H9 (cell line): ENCODE results near the gene DHRS13. TPM values are rescaled to one million over a fixed set of nuclear protein-coding genes. Genes with fewer than 3 reads are reported as not detected.

Experiments
- DNase-seq: peaks from one replicate; pipeline ENCODE4 v3.0.0-alpha.2; 2017
- H2AFZ ChIP-seq: one replicate; pipeline ENCODE4 v1.6.1; 2013; ENCODE audit warnings: mild to moderate bottlenecking, low read length, control low read depth, moderate library complexity
- H2AK5ac ChIP-seq: 2 replicates; pipeline ENCODE4 v1.6.1; 2013; ENCODE audit warnings: low read length, control low read depth, mixed read lengths; ENCODE audit not compliant: insufficient read length
- H2BK120ac ChIP-seq: one replicate; pipeline ENCODE4 v1.6.1; 2013; ENCODE audit warnings: low read depth, mild to moderate bottlenecking, low read length, control low read depth, inconsistent platforms; ENCODE audit not compliant: poor library complexity, severe bottlenecking
- H2BK12ac ChIP-seq: 2 replicates; pipeline ENCODE4 v1.6.1; 2013; ENCODE audit warnings: low read length, control low read depth, mixed read lengths, low read depth; ENCODE audit not compliant: insufficient read length
- H2BK15ac ChIP-seq: 2 replicates; pipeline ENCODE4 v1.6.1; 2013; ENCODE audit warnings: low read depth, low read length, control low read depth
- H2BK20ac ChIP-seq: one replicate; pipeline ENCODE4 v1.6.1; 2013; ENCODE audit warnings: low read depth, mild to moderate bottlenecking, low read length, control low read depth, inconsistent platforms; ENCODE audit not compliant: poor library complexity, severe bottlenecking
- H2BK5ac ChIP-seq: 2 replicates; pipeline ENCODE4 v1.6.1; 2013; ENCODE audit warnings: low read length, control low read depth, mixed read lengths; ENCODE audit not compliant: insufficient read length
- H3K14ac ChIP-seq: 2 replicates; pipeline ENCODE4 v1.6.1; 2013; ENCODE audit warnings: low read length, control low read depth; ENCODE audit not compliant: insufficient read depth
- H3K18ac ChIP-seq: 2 replicates; pipeline ENCODE4 v1.6.1; 2013; ENCODE audit warnings: low read depth, mild to moderate bottlenecking, mixed read lengths, low read length, control low read depth; ENCODE audit not compliant: insufficient read length
- H3K23ac ChIP-seq: 2 replicates; pipeline ENCODE4 v1.6.1; 2013; ENCODE audit warnings: low read length, control low read depth, mixed read lengths, low read depth; ENCODE audit not compliant: insufficient read length
- H3K23me2 ChIP-seq: 2 replicates; pipeline ENCODE4 v1.6.1; 2013; ENCODE audit warnings: low read depth, mild to moderate bottlenecking, mixed read lengths, low read length, control low read depth; ENCODE audit not compliant: insufficient read length, poor library complexity, severe bottlenecking
- H3K27ac ChIP-seq: 2 replicates; pipeline ENCODE4 v1.5.1; 2013; ENCODE audit warnings: low read length, control low read depth, mixed read lengths, low read depth; ENCODE audit not compliant: insufficient read length
- H3K27me3 ChIP-seq: 2 replicates; pipeline ENCODE4 v1.6.1; 2013; ENCODE audit warnings: low read length, control low read depth, inconsistent platforms; ENCODE audit not compliant: insufficient read depth
- H3K4ac ChIP-seq: 2 replicates; pipeline ENCODE4 v1.6.1; 2013; ENCODE audit warnings: low read depth, mild to moderate bottlenecking, control low read depth, inconsistent platforms, low read length, moderate library complexity
- H3K4me1 ChIP-seq: 2 replicates; pipeline ENCODE4 v1.6.1; 2013; ENCODE audit warnings: low read length, control low read depth, inconsistent platforms; ENCODE audit not compliant: insufficient read depth
- H3K4me2 ChIP-seq: 2 replicates; pipeline ENCODE4 v1.6.1; 2013; ENCODE audit warnings: low read length, control low read depth, mixed read lengths; ENCODE audit not compliant: insufficient read length, insufficient read depth
- H3K56ac ChIP-seq: 2 replicates; pipeline ENCODE4 v1.6.1; 2013; ENCODE audit warnings: low read depth, mild to moderate bottlenecking, mixed read lengths, low read length, control low read depth; ENCODE audit not compliant: insufficient read length
- H3K79me1 ChIP-seq: 2 replicates; pipeline ENCODE4 v1.6.1; 2013; ENCODE audit warnings: low read depth, mild to moderate bottlenecking, moderate library complexity, low read length, control low read depth, inconsistent platforms; ENCODE audit not compliant: insufficient read depth, poor library complexity, severe bottlenecking
- H3K79me2 ChIP-seq: 2 replicates; pipeline ENCODE4 v1.6.1; 2013; ENCODE audit warnings: low read length, control low read depth, inconsistent platforms; ENCODE audit not compliant: insufficient read depth
- H3K9ac ChIP-seq: 2 replicates; pipeline ENCODE4 v1.6.1; 2013; ENCODE audit warnings: low read length, control low read depth, mixed read lengths; ENCODE audit not compliant: insufficient read length; ENCODE audit errors: extremely low read depth
- H3K9me3 ChIP-seq: one replicate; pipeline ENCODE4 v1.6.1; 2013; ENCODE audit warnings: low read depth, low read length, inconsistent platforms; ENCODE audit not compliant: control insufficient read depth
- H3T11ph ChIP-seq: one replicate; pipeline ENCODE4 v1.6.1; 2013; ENCODE audit warnings: mild to moderate bottlenecking, low read length, control low read depth, inconsistent platforms
- H4K20me1 ChIP-seq: one replicate; pipeline ENCODE4 v1.6.1; 2013; ENCODE audit not compliant: control insufficient read depth, insufficient read length, insufficient read depth
- H4K5ac ChIP-seq: 2 replicates; pipeline ENCODE4 v1.6.1; 2013; ENCODE audit warnings: low read depth, mild to moderate bottlenecking, mixed read lengths, low read length, control low read depth; ENCODE audit not compliant: insufficient read length
- H4K8ac ChIP-seq: replicated peaks from 2 replicates; pipeline ENCODE4 v1.6.1; 2013; ENCODE audit warnings: low read length, control low read depth, mixed read lengths, low read depth; ENCODE audit not compliant: insufficient read length
- H4K91ac ChIP-seq: 2 replicates; pipeline ENCODE4 v1.6.1; 2013; ENCODE audit warnings: low read depth, mild to moderate bottlenecking, moderate library complexity, mixed read lengths, low read length, control low read depth; ENCODE audit not compliant: insufficient read length
- H3K27ac Mint-ChIP-seq, 3 experiments: 2 replicates in 2 of 3; 3 replicates in 1 of 3; pipeline ENCODE4 v1.8.0; 2020 to 2021; ENCODE audit warnings: mixed read lengths in 3 of 3, mild to moderate bottlenecking in 1 of 3, moderate library complexity in 1 of 3
- H3K27me3 Mint-ChIP-seq: 2 replicates; pipeline ENCODE4 v1.8.0; 2021; ENCODE audit warnings: low read depth, mild to moderate bottlenecking, moderate library complexity, mixed read lengths
- H3K36me3 Mint-ChIP-seq, 3 experiments: 2 replicates in 2 of 3; 3 replicates in 1 of 3; pipeline ENCODE4 v1.8.0; 2020 to 2021; ENCODE audit warnings: low read depth in 3 of 3, mixed read lengths in 3 of 3; ENCODE audit not compliant: insufficient read depth in 1 of 3
- H3K4me1 Mint-ChIP-seq, 2 experiments: 2 replicates each; pipeline ENCODE4 v1.8.0; 2020; ENCODE audit warnings: mixed read lengths in 2 of 2
- H3K4me3 Mint-ChIP-seq, 2 experiments: 2 replicates in 1 of 2; 3 replicates in 1 of 2; pipeline ENCODE4 v1.8.0; 2020 to 2021; ENCODE audit warnings: mild to moderate bottlenecking in 2 of 2, mixed read lengths in 2 of 2, moderate library complexity in 1 of 2
- H3K9me3 Mint-ChIP-seq, 2 experiments: 2 replicates in 1 of 2; 3 replicates in 1 of 2; pipeline ENCODE4 v1.8.0; 2020; ENCODE audit warnings: mild to moderate bottlenecking in 2 of 2, mixed read lengths in 2 of 2, moderate library complexity in 1 of 2
- CTCF ChIP-seq: fragments of 200-600 bp; sonication (generic); conservative IDR thresholded peaks from 3 replicates; pipeline ENCODE4 v1.8.0; 2021; ENCODE audit warnings: antibody characterized with exemption, mild to moderate bottlenecking
- WGBS: extraction: QIAGEN DNeasy Blood & Tissue Kit; methylation state at CpG from one replicate; pipeline ENCODE4 v1.1.7; 2013; ENCODE audit warnings: missing lambda C conversion rate, low lambda C conversion rate, mixed read lengths; ENCODE audit not compliant: insufficient read length; ENCODE audit errors: extremely low coverage; 5-methylcytosine and 5-hydroxymethylcytosine counted together
- total RNA-seq: library from RNA; stranded (reverse); gene quantifications from 2 replicates; pipeline ENCODE4 v1.2.1, GENCODE V29; 2021

DHRS13 gene
- total RNA-seq, 1 experiment from 2014 or later: 29.6 TPM

DNA sequence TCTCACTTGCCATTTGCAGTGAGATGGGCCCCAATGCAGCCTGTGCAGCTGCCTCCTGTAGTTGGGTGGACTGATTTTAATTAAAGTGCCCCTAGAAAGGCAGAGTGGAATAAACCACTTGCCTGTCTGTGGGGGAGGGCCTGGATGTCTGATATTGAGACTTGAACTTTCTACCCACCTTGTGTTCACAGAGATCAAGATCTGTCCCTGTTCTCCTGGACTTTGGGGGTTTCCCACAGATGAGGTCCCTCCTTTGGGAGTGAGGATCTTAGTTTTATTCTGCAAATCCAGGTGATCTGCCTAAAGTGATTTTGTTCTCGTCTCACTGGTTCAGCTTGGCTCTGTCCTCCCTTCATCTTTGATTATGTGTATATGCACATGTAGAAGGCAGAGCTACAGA is 7.7 kb upstream of the DHRS13 start:
- H3K9me3 Mint-ChIP-seq: no peaks in the 10 kb centered on the region
- Histone ChIP-seq H3K27me3 (no peaks in the 10 kb centered on the region), H3K79me1 (no peaks in the 10 kb centered on the region), H4K20me1 (no peaks in the 10 kb centered on the region), H3K4me2 (no peak overlapping the region), H2AFZ (no peak overlapping the region), H3K9ac (no peak overlapping the region), H3K56ac (no peak overlapping the region), H4K8ac (no peak overlapping the region), H3K4ac (no peak overlapping the region), H4K5ac (no peak overlapping the region), H3K79me2 (no peaks in the 10 kb centered on the region), H2BK12ac (no peak overlapping the region), H2BK15ac (no peak overlapping the region), H3K27ac (no peak overlapping the region), H3K23ac (no peak overlapping the region), H3T11ph (no peak overlapping the region), H3K18ac (no peak overlapping the region), H2BK120ac (no peak overlapping the region), H2BK20ac (no peak overlapping the region), H2BK5ac (no peak overlapping the region), H3K14ac (no peak overlapping the region), H3K23me2 (no peaks in the 10 kb centered on the region), H3K4me1 (peaks cover 5% of the 10 kb centered on the region; the same call in 1 of the 2 replicates), H3K9me3 (no peaks in the 10 kb centered on the region), H2AK5ac (no peak overlapping the region), H4K91ac (no peak overlapping the region)
- H3K4me1 Mint-ChIP-seq: peaks cover 14 to 27% of the 10 kb centered on the region in 2 experiments
- DNase-seq: no peak
- no peak for TF ChIP-seq CTCF
- no peak overlapping the region for H3K4me3 Mint-ChIP-seq
- H3K36me3 Mint-ChIP-seq: peaks cover 73 to 94% (median 86%) of the 10 kb centered on the region in 3 experiments
- H3K27ac Mint-ChIP-seq: peak overlapping the region in 1 of 3 experiments; percentile 33; a peak in 1 of 7 replicates
- no peaks in the 10 kb centered on the region for H3K27me3 Mint-ChIP-seq
- WGBS: no CpG with 5 or more reads among the region's 1 CpG
